HS-5 (cell line): ENCODE results near the gene PFDN1.
"Not testable (repeated sequence)": the region's sequence is repeated elsewhere in the genome, so short reads cannot be mapped to it uniquely, and the experiment has no call there.

Source experiments
- DNase-seq: peaks from one replicate; pipeline ENCODE4 v3.0.0-alpha.2; 2012; ENCODE audit warnings: low read depth

PFDN1 gene

GRCh38 chr5:140213370-140213983, 89.4 kb downstream of the PFDN1 start:
- DNase-seq: no peak

- DNase-seq: no peak
These were observed 94.8 kb downstream of the PFDN1 start for GRCh38 chr5:140208065-140208464.

GRCh38 chr5:140207250-140207964, 95.5 kb downstream of the PFDN1 start:
- DNase-seq: no peak

- no peak for DNase-seq
These were observed 96.9 kb downstream of the PFDN1 start for GRCh38 chr5:140205952-140206351.

GRCh38 chr5:140205216-140205615, 97.7 kb downstream of the PFDN1 start:
- DNase-seq: no peak

- no peak for DNase-seq
These were observed 100.3 kb downstream of the PFDN1 start for GRCh38 chr5:140202610-140203009.

GRCh38 chr5:140202078-140202477, 100.8 kb downstream of the PFDN1 start:
- DNase-seq: no peak

- DNase-seq: not testable (repeated sequence)
These were observed 104.0 kb downstream of the PFDN1 start for GRCh38 chr5:140198915-140199314.

- DNase-seq: no peak
These were observed 105.9 kb downstream of the PFDN1 start for GRCh38 chr5:140197023-140197422.

GRCh38 chr5:140196115-140196814, 106.6 kb downstream of the PFDN1 start:
- DNase-seq: no peak
